ELF-1 (cell line): ENCODE measurements around the gene JAM3.
"Not testable (repeated sequence)": the region's sequence is repeated elsewhere in the genome, so short reads cannot be mapped to it uniquely, and the experiment has no call there.

ENCODE experiments used
- DNase-seq: peaks from one replicate; pipeline ENCODE4 v3.0.0-alpha.2; 2016; ENCODE audit warnings: low read depth, low spot score

Gene JAM3

GRCh38 chr11:134062265-134063123 lies 6.4 kb upstream of the JAM3 start:
- DNase-seq, result no peak

GRCh38 chr11:134063124-134063495 lies 5.8 kb upstream of the JAM3 start:
- no peak for DNase-seq

DNA sequence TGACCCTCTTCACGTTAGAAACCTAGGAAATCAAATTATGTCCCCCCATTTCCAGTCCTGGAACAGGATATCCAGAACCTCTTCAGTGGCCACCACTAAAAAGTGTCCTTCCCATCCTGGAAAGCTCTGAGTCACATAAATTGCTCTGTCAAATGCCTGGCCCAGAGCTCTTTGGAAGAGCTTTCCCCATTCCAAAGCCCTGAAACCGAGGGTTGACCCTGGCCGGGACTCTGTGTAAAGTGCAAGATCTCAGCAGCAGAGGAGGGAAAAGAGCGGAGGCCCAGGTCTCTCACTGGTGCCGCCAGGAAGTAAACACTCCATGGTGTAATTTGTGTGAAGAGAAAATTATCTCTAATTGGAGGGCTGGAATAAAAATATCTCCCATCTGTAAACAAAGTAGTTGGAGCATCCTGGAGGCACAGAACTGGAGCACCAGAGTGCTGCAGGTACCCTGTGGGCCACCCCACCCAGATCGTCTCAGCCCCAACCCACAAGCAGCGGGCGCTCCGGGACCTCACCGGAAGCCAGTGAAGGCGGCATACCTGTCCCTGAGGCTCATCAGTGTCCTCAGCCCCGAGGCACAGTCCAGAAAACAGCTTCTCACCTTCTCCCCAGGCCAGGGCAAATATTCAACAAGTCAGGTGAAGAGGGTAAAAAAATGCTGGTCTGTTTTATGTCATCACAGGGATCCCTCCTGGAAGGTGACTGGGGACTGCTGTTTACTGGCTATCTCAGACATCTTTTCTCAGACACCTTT lies 4.7 kb upstream of the JAM3 start:
- DNase-seq, result peak; percentile 68

DNA sequence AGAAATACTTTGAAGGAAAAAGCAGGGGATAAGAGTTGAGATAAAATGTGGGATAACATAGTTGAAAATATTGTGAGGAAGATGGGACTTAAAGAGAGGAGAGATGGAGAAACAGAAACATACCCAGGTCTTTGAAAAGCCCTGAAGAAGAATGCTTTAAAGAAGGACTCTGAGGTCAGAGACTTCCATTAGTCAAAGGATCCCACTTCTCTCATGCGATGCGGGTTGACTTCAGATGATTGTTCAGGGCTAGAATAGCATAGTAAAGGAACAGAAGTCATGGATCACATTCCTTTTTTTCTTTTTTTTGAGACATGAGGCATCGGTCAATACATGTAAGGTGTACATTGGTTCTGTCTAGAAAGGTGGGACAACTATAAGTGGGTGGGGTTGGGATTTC lies 3.5 kb upstream of the JAM3 start:
- no peak for DNase-seq

DNA sequence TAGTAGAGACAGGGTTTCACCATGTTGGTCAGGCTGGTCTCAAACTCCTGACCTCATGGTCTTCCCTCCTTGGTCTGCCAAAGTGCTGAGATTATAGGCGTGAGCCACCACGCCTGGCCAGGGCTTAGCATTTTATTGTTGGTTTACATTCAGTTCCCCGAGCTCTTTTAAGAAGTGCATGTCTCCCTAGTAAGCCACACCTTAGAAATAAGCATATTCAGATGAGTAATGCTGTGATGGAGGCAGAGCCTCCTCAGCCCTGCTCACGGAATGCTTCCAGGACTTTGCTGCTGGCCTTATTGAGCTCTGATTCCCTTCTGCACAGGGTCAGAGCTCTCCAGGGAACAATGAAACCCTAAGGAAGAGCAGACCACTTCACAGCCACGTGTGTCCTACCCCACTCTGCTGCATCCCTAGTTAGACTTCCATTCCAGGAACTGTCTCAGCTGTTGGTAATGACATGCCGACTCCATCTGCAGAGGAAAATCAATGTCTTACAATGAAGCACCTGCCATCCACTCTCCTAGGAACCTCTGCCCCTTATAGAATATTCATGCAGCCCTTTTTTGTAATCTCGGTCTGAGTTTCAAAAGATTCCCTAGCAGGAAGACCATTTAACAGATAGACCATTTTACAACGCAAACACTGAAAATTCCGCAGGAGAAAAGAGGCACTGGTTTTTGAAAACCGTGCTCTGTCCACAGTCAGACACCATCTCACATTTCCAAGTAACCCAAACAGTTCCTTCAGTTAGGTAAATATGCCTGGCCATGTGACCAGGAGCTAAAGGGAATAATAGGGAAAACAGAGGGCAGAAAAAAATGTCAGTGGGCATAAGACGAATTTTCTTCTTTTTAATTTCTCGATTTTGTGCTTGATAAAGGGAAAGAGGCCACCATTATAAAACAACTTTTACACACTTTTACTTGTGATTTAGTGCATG lies 1.7 kb upstream of the JAM3 start:
- DNase-seq, result no peak

DNA sequence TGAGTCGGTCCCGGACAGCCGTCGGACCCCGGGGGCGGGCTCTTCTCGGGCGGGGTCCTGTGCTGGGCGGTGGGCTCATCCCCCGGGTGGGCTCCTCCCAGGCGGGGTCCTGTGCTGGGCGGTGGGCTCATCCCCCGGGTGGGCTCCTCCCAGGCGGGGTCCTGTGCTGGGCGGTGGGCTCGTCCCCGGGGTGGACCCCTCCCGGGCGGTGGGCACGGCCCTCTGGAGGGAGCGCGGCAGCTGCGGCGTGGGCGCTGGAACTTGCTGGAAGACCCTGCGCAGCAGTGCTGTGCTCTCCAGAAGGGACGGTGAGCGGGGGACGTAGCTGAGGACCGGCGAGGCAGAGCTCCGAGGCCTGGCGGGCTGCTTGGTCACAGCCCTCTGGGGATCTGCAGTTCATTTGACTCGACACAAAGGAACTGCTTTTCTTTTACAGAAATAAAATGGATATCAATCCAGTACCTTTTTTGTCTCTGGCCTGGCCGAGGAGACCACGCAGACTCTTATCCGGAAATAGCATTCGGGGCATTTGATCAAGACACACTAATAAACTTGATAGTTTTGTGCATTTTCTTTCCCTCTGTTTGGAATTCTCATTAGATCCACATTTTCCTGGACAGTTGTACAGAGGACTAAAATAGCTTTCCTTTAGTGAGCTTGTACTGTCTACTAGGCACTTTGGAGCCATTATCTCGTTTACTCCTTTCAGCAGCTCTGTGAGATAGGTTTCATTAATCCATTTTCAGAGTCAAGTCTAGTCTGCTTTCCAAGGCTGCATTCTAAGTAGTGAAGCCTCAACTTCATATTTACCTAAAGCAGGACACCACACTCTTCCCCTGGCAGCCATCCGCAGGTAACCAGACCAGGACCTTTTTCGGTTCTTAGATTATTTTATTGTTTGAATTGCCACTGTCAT lies 812 bp downstream of the JAM3 start:
- peak; percentile 59 for DNase-seq

- no peak for DNase-seq
Measured at GRCh38 chr11:134070342-134070845, 1.5 kb downstream of the JAM3 start.

- DNase-seq, result no peak
Measured at GRCh38 chr11:134071306-134071705, 2.4 kb downstream of the JAM3 start.

DNA sequence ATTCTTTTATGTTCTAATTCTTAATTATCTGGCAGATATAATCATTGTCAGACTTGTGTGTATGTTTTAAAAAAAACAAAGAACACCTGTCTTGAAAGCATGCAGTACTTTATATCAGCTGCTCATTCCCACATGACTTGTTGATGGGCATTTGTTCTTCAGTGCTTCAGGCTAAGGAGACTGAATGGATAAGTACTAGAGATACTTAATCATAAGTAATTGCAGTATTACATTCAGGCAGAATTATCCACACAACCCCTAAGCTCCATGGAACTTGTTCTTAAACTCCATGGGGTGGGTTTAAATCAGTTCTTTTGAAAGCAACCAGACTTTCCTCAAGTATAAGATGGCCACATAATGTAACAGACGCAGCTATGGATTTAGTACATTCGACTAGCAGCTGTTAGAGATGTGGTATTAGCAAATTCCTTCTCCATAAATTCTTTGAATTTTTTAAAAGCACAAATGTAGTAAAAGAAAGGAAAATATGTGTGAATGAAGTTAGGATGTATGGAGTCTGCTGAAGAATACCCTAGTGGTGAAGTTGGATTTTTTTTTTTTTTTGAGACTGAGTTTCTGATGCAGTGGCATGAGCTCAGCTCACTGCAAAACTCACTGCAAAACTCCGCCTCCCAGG lies 3.0 kb downstream of the JAM3 start:
- no peak for DNase-seq

DNA sequence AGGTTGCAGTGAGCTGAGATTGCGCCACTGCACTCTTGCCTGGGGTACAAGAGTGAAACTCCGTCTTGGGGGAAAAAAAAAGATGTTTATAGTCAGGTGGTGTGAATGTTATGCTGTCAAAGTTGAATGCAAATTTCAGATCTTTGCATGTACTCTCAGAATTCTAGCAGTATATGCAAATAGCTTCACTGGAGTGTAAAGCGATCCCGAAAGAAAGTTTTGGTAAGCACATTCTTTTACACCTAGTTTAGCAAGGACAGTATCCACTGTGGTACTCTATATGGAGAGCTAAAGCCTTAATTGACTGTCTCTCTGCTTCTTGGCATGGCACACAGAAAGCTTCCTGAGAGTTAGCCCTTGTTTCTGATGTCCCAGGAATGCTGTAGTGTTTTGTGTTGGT lies 4.0 kb downstream of the JAM3 start:
- DNase-seq, result no peak

GRCh38 chr11:134074346-134074745 lies 5.5 kb downstream of the JAM3 start:
- DNase-seq, result no peak

DNA sequence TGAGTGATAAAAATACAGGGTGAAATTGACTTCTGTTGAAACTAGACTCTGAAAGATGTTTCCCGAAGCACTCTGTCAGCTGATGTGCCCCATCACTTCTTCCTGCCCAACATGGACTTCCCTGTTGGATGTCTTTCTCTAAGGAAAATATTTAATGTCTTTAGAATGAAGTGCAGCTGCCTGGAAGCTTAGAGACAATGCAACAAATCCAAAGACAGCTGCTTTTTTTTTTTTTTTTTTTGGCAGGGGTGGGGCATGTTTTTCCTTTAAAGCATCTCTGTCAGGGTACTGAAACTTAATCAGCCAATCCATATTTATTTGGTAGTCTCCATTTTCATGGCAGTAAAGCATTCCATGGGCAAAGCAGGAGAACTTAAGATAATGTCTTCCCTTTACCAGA lies 5.9 kb downstream of the JAM3 start:
- DNase-seq, result no peak

GRCh38 chr11:134079317-134079716 lies 10.4 kb downstream of the JAM3 start:
- no peak for DNase-seq

- DNase-seq, result not testable (repeated sequence)
Measured at GRCh38 chr11:134081258-134081657, 12.4 kb downstream of the JAM3 start.

- DNase-seq, result no peak
Measured at GRCh38 chr11:134082990-134083389, 14.1 kb downstream of the JAM3 start.

GRCh38 chr11:134086376-134086775 lies 17.5 kb downstream of the JAM3 start:
- no peak for DNase-seq

DNA sequence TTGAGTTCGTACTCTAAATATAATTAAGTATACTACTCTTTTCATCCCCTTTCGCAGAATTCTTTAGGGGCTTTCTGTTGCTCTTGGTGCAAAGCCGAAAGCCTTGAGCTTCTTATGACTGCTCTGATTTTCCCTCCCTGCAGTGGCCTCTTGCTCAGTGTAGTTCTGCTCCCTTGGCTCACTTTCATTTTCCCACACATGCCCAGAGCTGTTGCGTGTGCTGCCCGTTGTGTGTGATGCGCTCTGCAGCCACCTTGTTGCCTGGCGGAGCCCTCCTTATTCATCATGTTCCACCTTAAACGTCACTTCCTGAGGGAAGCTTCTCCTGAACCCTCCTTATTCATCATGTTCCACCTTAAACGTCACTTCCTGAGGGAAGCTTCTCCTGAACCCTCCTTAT lies 23.1 kb downstream of the JAM3 start:
- DNase-seq, result not testable (repeated sequence)

DNA sequence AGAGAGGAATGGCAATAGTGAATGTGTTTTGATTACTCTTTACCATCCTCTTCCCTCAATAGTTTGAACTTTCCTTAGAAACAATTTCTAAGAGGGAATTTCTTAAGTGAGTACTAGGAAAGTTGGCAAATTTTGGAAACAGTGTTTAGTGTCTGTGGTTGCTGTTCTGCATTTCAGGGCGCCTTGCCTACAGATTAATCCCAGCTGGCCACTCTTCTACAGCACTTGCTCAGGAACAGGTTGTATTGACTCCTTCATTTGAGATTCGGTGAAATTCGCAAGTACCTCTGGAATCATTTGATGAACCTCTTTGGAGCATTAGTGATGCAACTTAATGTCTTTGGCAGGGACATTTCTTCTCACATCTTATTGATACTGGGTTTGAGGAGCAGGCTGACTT lies 28.3 kb downstream of the JAM3 start:
- DNase-seq, result no peak

- DNase-seq, result peak; percentile 14
Measured at GRCh38 chr11:134098566-134099184, 29.8 kb downstream of the JAM3 start.

GRCh38 chr11:134100171-134100570 lies 31.3 kb downstream of the JAM3 start:
- no peak for DNase-seq
